K562 (cell line): ENCODE measurements around the gene FMN1. TPM values are rescaled to one million over a fixed set of nuclear protein-coding genes. Genes with fewer than 3 reads are reported as not detected.

Source experiments
- ATAC-seq: fragments of 200-7000 bp; cut with Tn5 transposase; 3 replicates; pipeline ENCODE4 v1.9.1; 2020; ENCODE audit warnings: moderate library complexity
- BruUV-seq: library from RNA; stranded (reverse); fragments of 400-500 nt; replicated peaks from 2 replicates; lab custom pipeline; 2021; lab: Mats Ljungman, UMichigan
- CTCF ChIA-PET: fragments of 300-600 bp; formaldehyde crosslinking; extraction: SDS; loops from one replicate; lab custom pipeline; 2021; ENCODE audit warnings: low intra/inter-chr PET ratio; lab: Yijun Ruan, JAX
- POLR2A ChIA-PET: fragments of 300-600, 350-650 bp; sonication (Branson Sonifier 250); formaldehyde crosslinking; extraction: SDS; loops from one replicate; lab custom pipeline; 2021; ENCODE audit warnings: antibody characterized with exemption, inconsistent platforms; lab: Yijun Ruan, JAX
- DNase-seq, 4 experiments: peaks; one replicate each; pipeline versions ENCODE4 v3.0.0 to v3.0.0-alpha.2; 2011 to 2018; ENCODE audit warnings: low spot score in 3 of 4, mixed read lengths in 3 of 4; ENCODE audit errors: extremely low read depth in 1 of 4
- FAIRE-seq: peaks from 2 replicates; lab custom pipeline; 2011; peaks lifted over from hg19 to GRCh38; lab: Jason Lieb, UNC
- H2AFZ ChIP-seq: 2 replicates; pipeline ENCODE4 v1.6.0; 2011; ENCODE audit warnings: low read depth, low read length, control low read depth, inconsistent platforms
- H3K27ac ChIP-seq: fragments of 200-600 bp; 3 replicates; pipeline ENCODE4 v1.8.0; 2011; ENCODE audit warnings: low read depth, mild to moderate bottlenecking, control low read depth, inconsistent platforms, low read length, moderate library complexity, mixed read lengths; ENCODE audit errors: extremely low read depth
- H3K27me3 ChIP-seq, 2 experiments: fragments of 300-600 bp in 1 of 2; 2 replicates in 1 of 2; 3 replicates in 1 of 2; pipeline versions ENCODE4 v1.6.0 to v1.8.0; 2011; ENCODE audit warnings: inconsistent platforms in 2 of 2, low read length in 2 of 2, mild to moderate bottlenecking in 1 of 2, mixed read lengths in 1 of 2, moderate library complexity in 1 of 2; ENCODE audit not compliant: control insufficient read depth in 2 of 2, insufficient read depth in 2 of 2
- H3K36me3 ChIP-seq: fragments of 300-600 bp; 3 replicates; pipeline ENCODE4 v1.8.0; 2011; ENCODE audit warnings: mild to moderate bottlenecking, low read length, inconsistent platforms; ENCODE audit not compliant: control insufficient read depth, insufficient read depth
- H3K4me1 ChIP-seq, 2 experiments: fragments of 200-600 bp in 1 of 2; replicated peaks in 1 of 2; 2 replicates in 1 of 2; 3 replicates in 1 of 2; pipeline versions ENCODE4 v1.5.1 to v1.8.0; 2011; ENCODE audit warnings: inconsistent platforms in 2 of 2, low read length in 2 of 2, mild to moderate bottlenecking in 1 of 2, mixed read lengths in 1 of 2, moderate library complexity in 1 of 2; ENCODE audit not compliant: control insufficient read depth in 2 of 2, insufficient read depth in 2 of 2
- H3K4me2 ChIP-seq: 2 replicates; pipeline ENCODE4 v1.6.1; 2011; ENCODE audit warnings: low read length, control low read depth, inconsistent platforms, mixed read lengths; ENCODE audit not compliant: insufficient read depth
- H3K4me3 ChIP-seq: fragments of 200-600 bp; sonication (generic), shearing (Covaris generic); 2 replicates; pipeline ENCODE4 v1.5.1; 2016; ENCODE audit warnings: control low read depth, inconsistent platforms
- H3K79me2 ChIP-seq: fragments of 200-600 bp; 3 replicates; pipeline ENCODE4 v1.8.0; 2011; ENCODE audit warnings: low read length, inconsistent platforms; ENCODE audit not compliant: control insufficient read depth, insufficient read depth
- H3K9ac ChIP-seq, 2 experiments: 2 replicates each; pipeline versions ENCODE4 v1.6.0 to v1.6.1; 2011; ENCODE audit warnings: low read depth in 2 of 2, low read length in 2 of 2, control low read depth in 1 of 2, inconsistent platforms in 1 of 2, mild to moderate bottlenecking in 1 of 2, mixed read lengths in 1 of 2; ENCODE audit not compliant: insufficient read depth in 1 of 2
- H3K9me1 ChIP-seq: one replicate; pipeline ENCODE4 v1.6.0; 2011; ENCODE audit warnings: inconsistent platforms, mild to moderate bottlenecking, low read length, moderate library complexity; ENCODE audit not compliant: control insufficient read depth, insufficient read depth
- H3K9me3 ChIP-seq: replicated peaks from 2 replicates; pipeline ENCODE4 v1.5.1; 2011; ENCODE audit warnings: low read depth, low read length, inconsistent platforms; ENCODE audit not compliant: control insufficient read depth, insufficient read depth
- H4K20me1 ChIP-seq: replicated peaks from 2 replicates; pipeline ENCODE4 v1.6.1; 2011; ENCODE audit warnings: low read length, inconsistent platforms, mixed read lengths; ENCODE audit not compliant: control insufficient read depth, insufficient read depth
- ARID1B ChIP-seq: fragments of 450-650 bp; IDR thresholded peaks from 2 replicates; pipeline ENCODE4 v1.6.1; 2016; ENCODE audit warnings: antibody characterized with exemption, mild to moderate bottlenecking, inconsistent platforms
- DEAF1 ChIP-seq: fragments of 450-650 bp; formaldehyde crosslinking; IDR thresholded peaks from 2 replicates; pipeline ENCODE4 v1.4.0; 2020; ENCODE audit warnings: mild to moderate bottlenecking, moderate library complexity
- EP300 ChIP-seq: IDR thresholded peaks from 2 replicates; pipeline ENCODE4 v1.6.1; 2012; ENCODE audit warnings: low read length, improper control_type of control experiment
- GATAD2B ChIP-seq: fragments of 450-650 bp; IDR thresholded peaks from 2 replicates; pipeline ENCODE4 v1.6.1; 2017; ENCODE audit warnings: mild to moderate bottlenecking, borderline replicate concordance
- HOXB6 ChIP-seq: fragments of 250-450 bp; sonication (Bioruptor Pico); IDR thresholded peaks from 2 replicates; pipeline ENCODE4 v1.5.1; 2022; ENCODE audit warnings: mild to moderate bottlenecking, borderline replicate concordance
- MITF ChIP-seq: IDR thresholded peaks from 2 replicates; pipeline ENCODE4 v1.6.1; 2014; ENCODE audit warnings: antibody characterized with exemption
- NFIX ChIP-seq: fragments of 250-450 bp; sonication (Bioruptor Pico); IDR thresholded peaks from 2 replicates; pipeline ENCODE4 v1.4.0; 2020; ENCODE audit warnings: low read depth, mild to moderate bottlenecking, moderate library complexity
- NR3C1 ChIP-seq: sonication (generic); formaldehyde crosslinking; IDR thresholded peaks from 2 replicates; pipeline ENCODE4 v1.8.1; 2022; ENCODE audit warnings: missing genetic modification reagents
- POU5F1 ChIP-seq: fragments of 150-350 bp; IDR thresholded peaks from 2 replicates; pipeline ENCODE4 v1.6.1; 2014; ENCODE audit warnings: borderline replicate concordance, low read length, low read depth, mild to moderate bottlenecking; ENCODE audit not compliant: partially characterized antibody
- ZNF175 ChIP-seq: fragments of 200-800 bp; sonication (Bioruptor generic); IDR thresholded peaks from 2 replicates; pipeline ENCODE4 v1.6.1; 2016; ENCODE audit warnings: low read depth, mild to moderate bottlenecking, missing genetic modification characterization, missing compliant biosample characterization
- ZNF217 ChIP-seq: sonication (generic); formaldehyde crosslinking; IDR thresholded peaks from 2 replicates; pipeline ENCODE4 v1.8.0; 2022; ENCODE audit warnings: mild to moderate bottlenecking, missing genetic modification reagents
- ZNF431 ChIP-seq: sonication (generic); formaldehyde crosslinking; IDR thresholded peaks from 2 replicates; pipeline ENCODE4 v1.8.0; 2022; ENCODE audit warnings: mild to moderate bottlenecking, missing genetic modification reagents
- ZNF511 ChIP-seq: sonication (generic); formaldehyde crosslinking; IDR thresholded peaks from 2 replicates; pipeline ENCODE4 v1.8.0; 2022; ENCODE audit warnings: mild to moderate bottlenecking, missing genetic modification reagents
- WGBS: fragments of 100-300 bp; shearing (Covaris generic); methylation state at CpG from one replicate; pipeline ENCODE4 v1.1.6; 2016; ENCODE audit warnings: low coverage, mixed read lengths; ENCODE audit not compliant: insufficient coverage; ENCODE audit errors: missing lambda C conversion rate; 5-methylcytosine and 5-hydroxymethylcytosine counted together
- in situ Hi-C: fragments of 300-500 bp; cut with MboI; formaldehyde crosslinking; loops from 4 replicates; pipeline ENCODE4 v1.15.0; 2018; ENCODE audit warnings: inconsistent platforms, mixed read lengths
- intact Hi-C: fragments of 100-400 bp; cut with micrococcal nuclease; formaldehyde crosslinking; loops from 2 replicates; pipeline ENCODE4 v1.14.2; 2022
- polyA plus RNA-seq, 8 experiments: library from polyadenylated mRNA; depleted of rRNA in 4 of 8; stranded (reverse) in 5 of 8; unstranded in 3 of 8; fragments of >200 nt; fragmentation: Nextera tagmentation in 2 of 8; fragmentation: Illumina TruSeq in 1 of 8; extraction: Ambion mirVana in 2 of 8; extraction: Trizol in 1 of 8; gene quantifications; 2 replicates each; pipeline versions ENCODE4 v1.2.1 to v1.2.3, GENCODE V29; 2011 to 2014; ENCODE audit warnings: inconsistent platforms in 1 of 8, missing spikeins in 1 of 8
- total RNA-seq, 7 experiments: library from RNA; depleted of rRNA in 6 of 7; stranded (reverse); fragments of >200 nt in 6 of 7; fragmentation: Illumina TruSeq in 2 of 7; extraction: Trizol in 2 of 7; gene quantifications; 2 replicates each; pipeline versions ENCODE4 v1.2.1 to v1.2.3, GENCODE V29; 2011 to 2021; ENCODE audit warnings: low replicate concordance in 1 of 7

The FMN1 gene
- total and polyA plus RNA-seq, 9 of the 15 experiments (the other 6 are each of a cell fraction or from before 2014, with no cell fraction given): 0.03 to 0.07 (median 0.04) TPM; not detected in 6

- Histone ChIP-seq H3K79me2 (no peaks in the 10 kb centered on the region), H3K36me3 (no peaks in the 10 kb centered on the region), H3K9me1 (no peaks in the 10 kb centered on the region), H3K9me3 (no peaks in the 10 kb centered on the region), H3K27me3 (peaks cover 0 to 8% of the 10 kb centered on the region in 2 experiments; a peak in 2 of 5 replicates), H3K27ac (no peak overlapping the region), H3K4me1 (no peaks in the 10 kb centered on the region)
- intact Hi-C loops (no loop called here), in situ Hi-C loops (no loop called here)
- WGBS: 0% methylated on average over 4 of the region's 4 CpGs
- ATAC-seq: no peak
- CTCF ChIA-PET: no interaction called here
- no TSS peak for BruUV-seq
- TF ChIP-seq ZNF217 (CRISPR knock-in tag): no peak
- TF ChIP-seq, all 486 proteins: peak for 0
- H4K20me1 ChIP-seq: no peaks in the 10 kb centered on the region; the same call in 1 of the 2 replicates
- POLR2A ChIA-PET: no interaction called here
- no peak overlapping the region for H3K4me3 ChIP-seq
- no peak overlapping the region for H3K9ac ChIP-seq
- DNase-seq (no peak), FAIRE-seq (no peak)
- no peak overlapping the region for H3K4me2 ChIP-seq
- H2AFZ ChIP-seq: no peak overlapping the region
Measured at GRCh38 chr15:32918547-32918946, 276.0 kb downstream of the FMN1 start.

GRCh38 chr15:32910839-32911238 lies 283.7 kb downstream of the FMN1 start:
- in situ Hi-C loops (no loop called here), intact Hi-C loops (no loop called here)
- ChIA-PET CTCF (no interaction called here), POLR2A (interaction anchor here (1.0 kb wide), 1 partner anchor 175 kb away, joined by 3 read pairs; no protein-coding TSS in a partner anchor)
- FAIRE-seq: no peak
- Histone ChIP-seq H4K20me1 (no peaks in the 10 kb centered on the region), H3K9me1 (no peaks in the 10 kb centered on the region), H3K4me2 (no peak overlapping the region), H3K9me3 (no peaks in the 10 kb centered on the region), H3K36me3 (no peaks in the 10 kb centered on the region), H3K9ac (no peak overlapping the region), H2AFZ (no peak overlapping the region), H3K4me1 (no peaks in the 10 kb centered on the region), H3K27ac (no peak overlapping the region), H3K27me3 (peaks cover 0 to 5% of the 10 kb centered on the region in 2 experiments; a peak in 2 of 5 replicates), H3K79me2 (no peaks in the 10 kb centered on the region), H3K4me3 (no peak overlapping the region)
- WGBS: 0% methylated on average over 3 of the region's 3 CpGs
- no peak for DNase-seq
- BruUV-seq: no TSS peak
- ATAC-seq: no peak
- TF ChIP-seq ZNF511 (CRISPR knock-in tag): no peak
- no peak for TF ChIP-seq EP300
- TF ChIP-seq DEAF1 (CRISPR knock-in tag): no peak
- no peak for TF ChIP-seq ZNF175 (CRISPR knock-in tag)
- no peak for TF ChIP-seq GATAD2B
- TF ChIP-seq HOXB6 (CRISPR knock-in tag): no peak
- TF ChIP-seq MITF: no peak
- no peak for TF ChIP-seq ARID1B
- no peak for TF ChIP-seq POU5F1
- no peak for TF ChIP-seq NFIX (CRISPR knock-in tag)
- no peak for TF ChIP-seq ZNF431 (CRISPR knock-in tag)
- no peak for TF ChIP-seq NR3C1 (CRISPR knock-in tag)
